GM18507 (cell line): ENCODE results near the gene PHEX.
A peak's percentile ranks its signal among the peaks of the same experiment; 100 is the strongest.

Source experiments
- DNase-seq: peaks from one replicate; pipeline ENCODE4 v3.0.0; 2011; ENCODE audit warnings: low read depth; ENCODE audit not compliant: insufficient read length; ENCODE audit errors: extremely low spot score
- FAIRE-seq: peaks from 2 replicates; lab custom pipeline; 2011; peaks lifted over from hg19 to GRCh38; lab: Jason Lieb, UNC

Gene PHEX

GRCh38 chrX:22037911-22038537 is 5.9 kb downstream of the PHEX start:
- no peak for DNase-seq
- FAIRE-seq = no peak

GRCh38 chrX:22039541-22039940 is 7.4 kb downstream of the PHEX start:
- FAIRE-seq (no peak), DNase-seq (no peak)

- DNase-seq (no peak), FAIRE-seq (no peak)
Observed at GRCh38 chrX:22040184-22040583, 8.1 kb downstream of the PHEX start.

GRCh38 chrX:22041907-22042530 is 9.9 kb downstream of the PHEX start:
- FAIRE-seq (no peak), DNase-seq (no peak)

GRCh38 chrX:22043872-22044271 is 11.7 kb downstream of the PHEX start:
- no peak for DNase-seq
- no peak for FAIRE-seq

- DNase-seq = no peak
- FAIRE-seq = peak; percentile 9
Observed at GRCh38 chrX:22047468-22047867, 15.3 kb downstream of the PHEX start.

- DNase-seq = no peak
- FAIRE-seq = no peak
Observed at GRCh38 chrX:22053481-22053880, 21.4 kb downstream of the PHEX start.

- FAIRE-seq (no peak), DNase-seq (no peak)
Observed at GRCh38 chrX:22056235-22056634, 24.1 kb downstream of the PHEX start.

- FAIRE-seq = no peak
- no peak for DNase-seq
Observed at GRCh38 chrX:22057667-22058066, 25.5 kb downstream of the PHEX start.

- DNase-seq (no peak), FAIRE-seq (no peak)
Observed at GRCh38 chrX:22059775-22060174, 27.6 kb downstream of the PHEX start.

GRCh38 chrX:22060415-22061280 is 28.5 kb downstream of the PHEX start:
- FAIRE-seq (peak; percentile 83), DNase-seq (no peak)

GRCh38 chrX:22063284-22063683 is 31.2 kb downstream of the PHEX start:
- FAIRE-seq = peak; percentile 97
- DNase-seq = peak; percentile 49

- no peak for FAIRE-seq
- no peak for DNase-seq
Observed at GRCh38 chrX:22069586-22069985, 37.5 kb downstream of the PHEX start.

- no peak for FAIRE-seq
- no peak for DNase-seq
Observed at GRCh38 chrX:22073928-22074327, 41.8 kb downstream of the PHEX start.

GRCh38 chrX:22078117-22078516 is 46.0 kb downstream of the PHEX start:
- FAIRE-seq (no peak), DNase-seq (no peak)

GRCh38 chrX:22081475-22082092 is 49.5 kb downstream of the PHEX start:
- FAIRE-seq = peak; percentile 70
- DNase-seq = no peak

- DNase-seq (no peak), FAIRE-seq (no peak)
Observed at GRCh38 chrX:22086003-22086402, 53.9 kb downstream of the PHEX start.

GRCh38 chrX:22087011-22087557 is 55.0 kb downstream of the PHEX start:
- no peak for DNase-seq
- no peak for FAIRE-seq

- DNase-seq = no peak
- FAIRE-seq = peak; percentile 33
Observed at GRCh38 chrX:22088326-22088725, 56.2 kb downstream of the PHEX start.

GRCh38 chrX:22090181-22090580 is 58.1 kb downstream of the PHEX start:
- FAIRE-seq = no peak
- no peak for DNase-seq
